T47D (cell line): ENCODE data around the gene PRPF40B.

ENCODE experiments used
- DNase-seq, 2 experiments: peaks; one replicate each; pipeline versions ENCODE4 v3.0.0 to v3.0.0-alpha.2; 2011 to 2012; ENCODE audit warnings: low read depth in 1 of 2, low spot score in 1 of 2
- JUND ChIP-seq: IDR thresholded peaks from 2 replicates; pipeline ENCODE4 v1.6.1; 2012; ENCODE audit warnings: low read depth
- in situ Hi-C: cut with HindIII; loops from 2 replicates; pipeline ENCODE4 v1.10.0; 2016; ENCODE audit warnings: low sequenced_read_pairs, low pct_unique_long_range_greater_than_20kb

The PRPF40B gene

GRCh38 chr12:49623142-49623904 lies at the start of gene PRPF40B:
PRPF40B (plus strand) TSS chr12:49623561; CDS start chr12:49623591, 30 bp downstream.
- peak; percentile 93 to 97 for DNase-seq
- in situ Hi-C loops = no loop called here
- no peak for TF ChIP-seq JUND

DNA sequence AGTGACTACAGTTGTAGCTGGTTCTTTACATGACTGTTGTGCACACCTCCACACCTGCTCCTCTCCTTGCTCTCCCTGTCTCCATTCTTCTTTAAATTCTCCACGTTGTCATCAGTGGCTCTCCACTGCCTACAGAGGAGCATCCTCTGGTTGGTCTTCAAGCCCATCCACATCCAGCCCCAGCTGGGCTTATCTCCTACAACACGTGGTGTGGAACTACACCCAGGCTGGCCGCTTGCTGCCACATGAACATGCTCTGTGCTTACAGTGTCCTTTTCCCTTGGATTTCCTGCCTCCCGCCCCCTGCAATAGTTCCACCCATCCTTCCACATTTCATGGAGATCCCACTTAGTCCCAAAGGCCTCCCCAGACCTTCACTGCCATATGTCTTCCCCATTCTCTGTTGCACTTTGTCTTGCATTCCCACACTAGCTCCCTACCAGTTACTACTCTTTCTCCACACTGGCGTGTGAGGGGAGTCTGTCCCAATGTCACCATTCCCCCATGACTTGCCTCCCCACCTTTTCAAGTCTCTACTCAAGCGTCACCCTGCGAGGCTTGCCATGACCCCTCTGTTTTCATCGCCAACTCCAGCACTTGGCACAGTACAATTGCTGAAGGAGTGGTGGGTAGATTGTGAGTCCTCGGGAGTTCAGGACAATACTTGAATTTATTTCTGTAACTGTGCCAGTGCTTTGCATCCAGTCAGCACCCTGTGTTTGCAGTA lies 45.6 kb upstream of the PRPF40B start:
- no peak for DNase-seq
- in situ Hi-C loops = no loop called here

DNA sequence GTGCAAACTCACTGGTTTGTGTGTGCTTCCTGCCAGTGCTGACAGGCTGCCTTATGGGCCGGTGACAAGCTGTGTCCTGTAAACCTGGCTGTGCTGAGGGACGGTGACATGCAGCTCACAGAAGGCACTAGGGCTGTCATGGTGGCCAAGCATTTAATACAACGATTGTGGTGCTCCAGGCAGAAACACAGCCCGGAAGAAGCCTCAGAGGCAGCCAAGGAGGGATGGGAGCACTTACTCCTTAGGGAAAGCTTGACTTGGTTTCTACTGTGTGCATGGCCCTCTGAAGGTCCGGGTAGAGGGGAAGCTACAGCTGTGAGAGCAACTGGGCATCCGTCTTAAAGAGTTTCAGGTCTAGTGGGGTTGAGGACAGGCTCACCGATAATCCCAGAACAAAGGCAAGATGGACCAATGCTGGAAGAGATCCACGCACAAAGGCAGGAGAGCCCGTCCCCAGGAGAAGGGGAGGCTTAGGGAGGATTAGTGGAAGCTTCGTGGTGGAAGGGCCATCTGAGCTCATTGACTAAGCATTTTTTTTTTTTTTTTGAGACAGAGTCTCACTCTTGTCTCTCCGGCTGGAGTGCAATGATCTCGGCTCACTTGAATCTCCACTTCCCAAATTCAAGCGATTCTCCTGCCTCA lies 44.8 kb upstream of the PRPF40B start:
- no peak for DNase-seq
- in situ Hi-C loops = no loop called here
- TF ChIP-seq JUND = no peak

More for the DNA sequence above, 45.6 kb upstream of the PRPF40B start:
- TF ChIP-seq JUND = no peak

- TF ChIP-seq JUND = no peak
- DNase-seq = peak; percentile 75 to 90
- in situ Hi-C loops = no loop called here
Measured at GRCh38 chr12:49580572-49581535, 42.5 kb upstream of the PRPF40B start.

GRCh38 chr12:49582201-49582600 lies 41.2 kb upstream of the PRPF40B start:
- in situ Hi-C loops = no loop called here
- DNase-seq = no peak
- no peak for TF ChIP-seq JUND

DNA sequence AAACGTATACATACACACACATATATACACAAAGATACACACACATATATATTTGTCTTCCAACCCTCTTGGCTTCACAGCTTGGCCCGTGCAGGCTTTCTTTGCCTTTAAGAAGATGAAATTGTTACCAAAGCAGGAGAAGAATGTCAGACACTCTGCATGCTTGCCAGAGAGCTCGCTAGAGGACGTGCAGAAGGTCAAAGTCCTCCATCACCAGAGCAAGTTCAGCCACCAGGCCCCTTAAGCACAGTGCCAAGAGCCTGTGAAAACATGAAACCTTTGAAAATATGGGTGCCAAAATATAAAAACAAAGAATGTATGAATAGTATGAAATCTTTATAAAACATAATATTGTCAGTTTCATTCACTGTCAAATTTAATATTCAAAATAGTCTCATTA lies 40.5 kb upstream of the PRPF40B start:
- in situ Hi-C loops = no loop called here
- TF ChIP-seq JUND = no peak
- DNase-seq = no peak

GRCh38 chr12:49583366-49584094 lies 39.8 kb upstream of the PRPF40B start:
- no peak for DNase-seq
- in situ Hi-C loops = no loop called here
- no peak for TF ChIP-seq JUND

DNA sequence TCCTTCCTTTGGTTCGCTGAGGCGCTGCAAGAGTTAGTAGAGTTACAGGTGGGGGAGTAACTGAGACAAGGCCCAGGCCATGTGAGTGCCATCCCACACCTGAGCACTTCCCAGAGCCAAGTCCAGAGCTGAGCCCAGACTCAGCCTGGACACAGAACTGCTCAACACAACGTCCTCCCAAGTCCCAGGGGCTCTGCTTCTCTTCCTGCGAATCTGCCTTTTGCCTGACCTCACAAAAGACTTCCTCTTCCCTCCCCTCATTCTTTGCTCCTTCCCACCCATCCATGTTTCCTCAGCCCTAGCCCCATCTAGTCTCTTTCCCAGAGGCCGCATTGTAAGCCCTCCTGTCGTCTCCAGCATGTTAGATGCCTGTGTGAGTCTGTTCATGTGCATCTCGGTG lies 38.8 kb upstream of the PRPF40B start:
- no peak for DNase-seq
- TF ChIP-seq JUND = no peak
- in situ Hi-C loops = no loop called here

GRCh38 chr12:49585477-49586459 lies 37.6 kb upstream of the PRPF40B start:
- DNase-seq = no peak
- TF ChIP-seq JUND = no peak
- in situ Hi-C loops = no loop called here

DNA sequence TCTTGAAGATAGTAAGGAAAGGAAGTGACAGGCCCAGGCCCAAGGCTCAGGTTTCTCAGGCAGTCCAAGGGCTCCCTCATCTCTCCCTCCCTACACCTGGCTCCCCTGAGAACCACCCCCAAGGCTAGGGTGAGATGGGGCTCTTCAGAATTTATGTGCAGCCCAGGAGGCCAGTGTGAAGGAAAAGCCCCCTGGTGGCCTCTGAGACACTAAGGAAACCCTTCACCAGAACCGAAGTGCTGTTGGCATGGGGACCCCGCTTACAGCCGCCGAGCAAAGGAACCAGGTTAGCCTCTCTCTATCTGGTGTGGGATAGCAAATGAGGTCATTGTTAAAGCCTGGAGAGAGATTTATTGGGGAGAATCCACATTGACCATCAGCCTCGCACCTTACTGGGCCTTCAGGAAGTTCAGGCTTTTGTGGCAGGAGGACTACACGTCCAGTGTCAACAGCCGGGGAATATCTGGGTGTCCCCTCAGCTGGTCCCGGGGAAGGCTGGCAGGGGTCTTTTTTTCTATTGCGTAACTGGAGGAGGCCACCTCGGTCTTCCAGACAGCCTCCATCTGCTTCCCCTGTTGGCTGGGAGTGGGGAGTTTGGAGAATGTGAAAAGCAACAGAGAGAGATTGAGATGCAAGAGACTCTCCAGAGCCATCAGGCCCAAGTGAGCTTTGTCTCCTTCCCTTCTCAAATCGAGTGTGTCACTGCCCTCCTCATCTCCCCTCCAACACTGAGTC lies 36.0 kb upstream of the PRPF40B start:
- in situ Hi-C loops = no loop called here
- TF ChIP-seq JUND = no peak
- no peak for DNase-seq
